HUES64 (cell line): ENCODE results near the gene CREB1. TPM values are rescaled to one million over a fixed set of nuclear protein-coding genes. Genes with fewer than 3 reads are reported as not detected.

Experiments
- H3K27ac ChIP-seq: 2 replicates; pipeline ENCODE4 v1.7.0; 2013; ENCODE audit warnings: low read depth, low read length, inconsistent platforms
- H3K27me3 ChIP-seq: 2 replicates; pipeline ENCODE4 v1.6.1; 2013; ENCODE audit warnings: mild to moderate bottlenecking, low read length; ENCODE audit not compliant: insufficient read depth
- H3K36me3 ChIP-seq: 2 replicates; pipeline ENCODE4 v1.6.1; 2013; ENCODE audit warnings: mild to moderate bottlenecking, low read length; ENCODE audit not compliant: insufficient read depth
- H3K4me1 ChIP-seq: 2 replicates; pipeline ENCODE4 v1.6.1; 2013; ENCODE audit warnings: mild to moderate bottlenecking, low read length, moderate library complexity; ENCODE audit not compliant: insufficient read depth
- H3K4me3 ChIP-seq: 2 replicates; pipeline ENCODE4 v1.5.1; 2013; ENCODE audit warnings: mild to moderate bottlenecking, low read length, moderate library complexity
- H3K9ac ChIP-seq: 2 replicates; pipeline ENCODE4 v1.6.1; 2013; ENCODE audit warnings: mild to moderate bottlenecking, low read depth, low read length
- H3K9me3 ChIP-seq: 2 replicates; pipeline ENCODE4 v1.6.1; 2013; ENCODE audit warnings: low read depth, low read length; ENCODE audit not compliant: insufficient read depth
- WGBS: fragments of 150-250, 120-280 bp; methylation state at CpG from one replicate; pipeline ENCODE4 v1.1.7; 2013; ENCODE audit warnings: missing lambda C conversion rate; 5-methylcytosine and 5-hydroxymethylcytosine counted together
- polyA plus RNA-seq, 2 experiments: library from polyadenylated mRNA; stranded (reverse); fragments of 50-300 nt; gene quantifications; one replicate each; pipeline ENCODE4 v1.2.3, GENCODE V29; 2013

CREB1 gene
- 46.1 TPM for polyA plus RNA-seq (2013, experiment 1 of 2)
- polyA plus RNA-seq (2013, experiment 2 of 2), result 52.7 TPM

DNA sequence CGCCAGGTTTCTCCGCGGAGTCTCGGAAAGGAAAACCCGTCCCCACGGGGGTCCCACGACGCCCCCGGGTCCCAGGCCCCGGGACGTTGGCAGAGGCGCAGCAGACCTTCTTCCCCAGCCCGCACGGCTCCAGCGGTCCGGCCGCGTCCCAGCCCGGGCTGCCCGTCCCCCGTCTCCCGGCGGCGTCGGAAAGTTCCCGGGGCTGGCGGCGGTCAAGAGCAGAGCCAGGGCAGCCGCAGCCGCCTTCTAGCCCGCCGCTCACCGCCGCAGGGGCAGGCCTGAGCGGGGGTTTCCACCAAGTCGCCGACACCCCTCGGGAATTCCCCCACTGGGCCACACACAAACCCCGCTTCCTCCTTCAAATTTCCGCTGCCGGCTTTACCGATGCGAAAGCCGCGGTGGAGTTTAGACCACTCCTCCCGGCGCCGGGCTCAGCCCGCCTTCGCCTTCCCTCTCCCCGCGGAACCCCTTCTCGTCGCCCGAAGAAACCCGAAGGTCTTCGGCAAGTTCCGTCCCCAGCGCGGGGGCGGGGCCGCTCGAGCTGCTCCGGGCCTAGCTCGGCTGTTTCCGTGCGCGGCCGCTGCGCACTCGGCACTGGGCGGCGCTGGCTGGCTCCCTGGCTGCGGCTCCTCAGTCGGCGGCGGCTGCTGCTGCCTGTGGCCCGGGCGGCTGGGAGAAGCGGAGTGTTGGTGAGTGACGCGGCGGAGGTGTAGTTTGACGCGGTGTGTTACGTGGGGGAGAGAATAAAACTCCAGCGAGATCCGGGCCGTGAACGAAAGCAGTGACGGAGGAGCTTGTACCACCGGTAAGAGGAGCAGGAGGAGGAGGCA, at the start of gene CREB1:
CREB1 (plus strand) TSS at position 633 of the 830 bp plus-strand sequence. CDS start 25,674 bp downstream, outside the sequence.
- WGBS, result under 1% methylated on average over 92 of the region's 92 CpGs
- H3K4me3 ChIP-seq, result peak within 1 kb of the TSS; percentile 96
- H3K27me3 ChIP-seq, result peaks cover 12% of the 10 kb centered on the region
- peaks cover 28% of the 10 kb centered on the region for H3K4me1 ChIP-seq
- H3K9ac ChIP-seq, result peak within 1 kb of the TSS; percentile 99
- peak within 1 kb of the TSS; percentile 98 for H3K27ac ChIP-seq
- peaks cover 2% of the 10 kb centered on the region; the same call in 1 of the 2 replicates for H3K36me3 ChIP-seq
- no peaks in the 10 kb centered on the region for H3K9me3 ChIP-seq

- H3K27me3 ChIP-seq, result no peaks in the 10 kb centered on the region
- peaks cover 19% of the 10 kb centered on the region for H3K4me1 ChIP-seq
- H3K4me3 ChIP-seq, result no peak overlapping the region
- no peaks in the 10 kb centered on the region for H3K9me3 ChIP-seq
- 92% methylated on average over 4 of the region's 4 CpGs for WGBS
- H3K9ac ChIP-seq, result no peak overlapping the region
- no peak overlapping the region for H3K27ac ChIP-seq
- no peaks in the 10 kb centered on the region for H3K36me3 ChIP-seq
Measured at GRCh38 chr2:207480521-207481040, 49.2 kb upstream of the CREB1 start.

GRCh38 chr2:207481924-207482323, 47.8 kb upstream of the CREB1 start:
- H3K9me3 ChIP-seq, result no peaks in the 10 kb centered on the region
- no peak overlapping the region for H3K27ac ChIP-seq
- H3K4me3 ChIP-seq, result no peak overlapping the region
- H3K4me1 ChIP-seq, result peaks cover 14% of the 10 kb centered on the region
- H3K9ac ChIP-seq, result no peak overlapping the region
- H3K36me3 ChIP-seq, result no peaks in the 10 kb centered on the region
- no peaks in the 10 kb centered on the region for H3K27me3 ChIP-seq
- WGBS, result 90% methylated on average over 3 of the region's 3 CpGs

DNA sequence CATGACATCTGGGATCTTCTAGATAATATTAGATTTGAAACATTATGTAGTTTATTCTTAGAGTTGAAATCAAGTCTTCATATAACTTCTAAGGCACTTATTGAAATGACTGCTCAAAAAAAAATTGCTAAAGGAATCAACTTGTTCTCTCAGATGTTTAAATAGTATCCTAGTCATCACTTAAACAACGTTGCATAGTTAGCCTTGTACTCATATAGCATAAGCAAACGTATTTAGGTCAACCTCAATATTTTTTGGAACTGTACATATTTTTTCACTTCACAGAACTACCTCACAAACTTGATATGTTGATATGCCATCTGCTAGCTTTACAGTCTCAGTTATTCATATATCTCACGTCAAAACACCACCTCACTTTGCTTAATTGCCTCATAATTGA, 47.1 kb upstream of the CREB1 start:
- Histone ChIP-seq H3K4me1 (peaks cover 14% of the 10 kb centered on the region), H3K9me3 (no peaks in the 10 kb centered on the region), H3K9ac (no peak overlapping the region), H3K27me3 (no peaks in the 10 kb centered on the region), H3K4me3 (no peak overlapping the region), H3K36me3 (no peaks in the 10 kb centered on the region), H3K27ac (no peak overlapping the region)
- WGBS, result 97% methylated on average over 2 of the region's 3 CpGs

GRCh38 chr2:207483066-207483465, 46.7 kb upstream of the CREB1 start:
- Histone ChIP-seq H3K4me3 (no peak overlapping the region), H3K9ac (no peak overlapping the region), H3K9me3 (no peaks in the 10 kb centered on the region), H3K27me3 (no peaks in the 10 kb centered on the region), H3K36me3 (no peaks in the 10 kb centered on the region), H3K27ac (no peak overlapping the region), H3K4me1 (peaks cover 14% of the 10 kb centered on the region)

DNA sequence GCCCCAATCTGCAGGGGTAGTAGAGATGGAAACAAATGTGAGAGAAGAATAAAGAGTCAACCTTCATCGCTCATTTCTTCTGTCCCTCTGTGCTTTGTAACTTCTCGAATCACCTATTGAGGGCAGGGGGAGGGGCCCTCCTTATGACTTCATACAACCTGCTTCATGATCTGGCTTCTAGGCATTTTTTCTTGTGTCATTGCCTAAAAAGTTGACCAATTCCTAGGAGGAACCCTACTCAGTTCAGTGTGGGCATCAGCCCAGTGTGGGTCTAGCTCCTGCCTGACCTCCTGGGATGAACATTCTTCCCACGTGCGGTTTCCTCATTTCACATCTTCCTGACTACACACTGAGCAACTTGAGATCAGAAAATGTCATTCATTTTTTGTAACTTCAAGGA, 46.3 kb upstream of the CREB1 start:
- WGBS, result 92% methylated on average over 4 of the region's 4 CpGs
- H3K9ac ChIP-seq, result no peak overlapping the region
- H3K4me3 ChIP-seq, result no peak overlapping the region
- peaks cover 14% of the 10 kb centered on the region for H3K4me1 ChIP-seq
- no peaks in the 10 kb centered on the region for H3K36me3 ChIP-seq
- no peaks in the 10 kb centered on the region for H3K9me3 ChIP-seq
- H3K27ac ChIP-seq, result no peak overlapping the region
- H3K27me3 ChIP-seq, result no peaks in the 10 kb centered on the region

DNA sequence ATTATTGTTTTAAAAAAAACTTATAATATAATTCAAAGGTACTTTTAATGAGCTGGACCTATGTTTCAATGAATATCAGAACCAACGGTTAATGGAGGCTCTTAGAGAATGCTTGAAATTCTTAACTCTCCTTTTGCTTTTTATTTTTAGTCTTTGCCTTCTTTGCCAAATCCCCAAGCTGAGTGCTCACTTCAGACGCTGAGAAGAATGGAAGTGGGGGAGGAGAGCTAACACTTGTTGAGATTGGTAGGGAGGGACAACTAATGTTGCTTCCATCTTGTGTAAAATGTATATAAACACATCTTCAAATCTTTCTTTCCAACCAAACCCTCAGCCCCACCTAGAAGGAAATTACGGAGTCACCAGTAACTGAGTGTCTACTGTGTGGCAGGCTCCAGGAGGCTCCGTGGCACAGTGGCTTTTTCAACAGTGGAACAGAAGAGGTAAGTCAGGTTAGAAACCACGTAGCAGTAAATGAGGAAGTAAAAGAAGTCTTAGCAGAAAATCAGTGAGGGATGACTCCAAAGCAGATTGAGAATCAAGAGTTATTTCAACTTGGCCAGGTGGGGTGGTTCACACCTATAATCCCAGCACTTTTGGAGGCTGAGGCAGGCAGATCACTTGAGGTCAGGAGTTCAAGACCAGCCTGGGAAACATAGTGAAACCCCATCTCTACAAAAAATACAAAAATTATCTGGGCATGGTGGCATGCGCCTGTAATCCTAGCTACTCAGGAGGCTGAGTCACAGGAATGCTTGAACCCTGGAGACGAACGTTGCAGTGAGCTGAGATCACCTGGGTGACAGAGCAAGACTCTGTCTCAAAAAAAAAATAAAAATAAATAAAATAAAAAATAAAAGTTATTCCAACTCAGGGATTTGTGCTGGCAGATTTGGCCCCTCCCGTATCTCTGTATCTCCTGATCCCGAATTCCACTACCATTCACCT, 45.0 kb upstream of the CREB1 start:
- WGBS, result 90% methylated on average over 10 of the region's 10 CpGs
- peaks cover 7% of the 10 kb centered on the region for H3K4me1 ChIP-seq

GRCh38 chr2:207487650-207488311, 42.0 kb upstream of the CREB1 start:
- 72% methylated on average over 5 of the region's 5 CpGs for WGBS
- Histone ChIP-seq H3K9ac (no peak overlapping the region), H3K27ac (no peak overlapping the region)

More for the DNA sequence above, 45.0 kb upstream of the CREB1 start:
- Histone ChIP-seq H3K36me3 (no peaks in the 10 kb centered on the region), H3K27ac (no peak overlapping the region), H3K9me3 (no peaks in the 10 kb centered on the region), H3K4me3 (no peak overlapping the region), H3K9ac (no peak overlapping the region), H3K27me3 (no peaks in the 10 kb centered on the region)

GRCh38 chr2:207489251-207489650, 40.5 kb upstream of the CREB1 start:
- no peaks in the 10 kb centered on the region for H3K36me3 ChIP-seq
- 95% methylated on average over 4 of the region's 4 CpGs for WGBS
- no peak overlapping the region for H3K9ac ChIP-seq
- no peaks in the 10 kb centered on the region for H3K27me3 ChIP-seq
- no peak overlapping the region for H3K27ac ChIP-seq
- no peaks in the 10 kb centered on the region for H3K9me3 ChIP-seq
- peaks cover 3% of the 10 kb centered on the region for H3K4me1 ChIP-seq
- H3K4me3 ChIP-seq, result no peak overlapping the region

More at GRCh38 chr2:207487650-207488311, 42.0 kb upstream of the CREB1 start:
- no peaks in the 10 kb centered on the region for H3K27me3 ChIP-seq
- H3K9me3 ChIP-seq, result no peaks in the 10 kb centered on the region
- no peaks in the 10 kb centered on the region; the same call in 1 of the 2 replicates for H3K4me1 ChIP-seq
- H3K36me3 ChIP-seq, result no peaks in the 10 kb centered on the region
- H3K4me3 ChIP-seq, result no peak overlapping the region

GRCh38 chr2:207490441-207490840, 39.3 kb upstream of the CREB1 start:
- H3K9me3 ChIP-seq, result no peaks in the 10 kb centered on the region
- no peaks in the 10 kb centered on the region for H3K27me3 ChIP-seq
- peaks cover 9% of the 10 kb centered on the region for H3K4me1 ChIP-seq
- WGBS, result 98% methylated on average over 2 of the region's 3 CpGs
- no peak overlapping the region for H3K4me3 ChIP-seq
- H3K27ac ChIP-seq, result no peak overlapping the region
- no peaks in the 10 kb centered on the region for H3K36me3 ChIP-seq
- H3K9ac ChIP-seq, result no peak overlapping the region
